Activated CD8-positive, alpha-beta memory T cell treated with anti-CD3 and anti-CD28 coated beads, Interleukin-2, amount 50 U/mL, for 1 hour (primary cell): ENCODE data around the gene ATP1A3.

Experiments used
- DNase-seq: peaks from one replicate; pipeline ENCODE4 v3.0.0-alpha.2; 2020; ENCODE audit errors: extremely low read depth

The ATP1A3 gene

GRCh38 chr19:41987141-41987860 is 6.7 kb downstream of the ATP1A3 start:
- DNase-seq = no peak

- no peak for DNase-seq
Measured at GRCh38 chr19:41984961-41985360, 9.1 kb downstream of the ATP1A3 start.

- DNase-seq = no peak
Measured at GRCh38 chr19:41981724-41982123, 12.3 kb downstream of the ATP1A3 start.

- DNase-seq = no peak
Measured at GRCh38 chr19:41978470-41978869, 15.6 kb downstream of the ATP1A3 start.

- DNase-seq = no peak
Measured at GRCh38 chr19:41977916-41978315, 16.1 kb downstream of the ATP1A3 start.

- no peak for DNase-seq
Measured at GRCh38 chr19:41974652-41975051, 19.4 kb downstream of the ATP1A3 start.

GRCh38 chr19:41971363-41971762 is 22.7 kb downstream of the ATP1A3 start:
- DNase-seq = no peak

GRCh38 chr19:41969772-41970458 is 24.1 kb downstream of the ATP1A3 start:
- DNase-seq = no peak

GRCh38 chr19:41968751-41969595 is 25.1 kb downstream of the ATP1A3 start:
- DNase-seq = no peak

- DNase-seq = no peak
Measured at GRCh38 chr19:41967054-41967783, 26.8 kb downstream of the ATP1A3 start.

- no peak for DNase-seq
Measured at GRCh38 chr19:41965106-41965505, 28.9 kb downstream of the ATP1A3 start.

GRCh38 chr19:41960973-41961372 is 33.1 kb downstream of the ATP1A3 start:
- DNase-seq = no peak

- peak; percentile 56 for DNase-seq
Measured at GRCh38 chr19:41959056-41960053, 34.7 kb downstream of the ATP1A3 start, which contains the start of gene RABAC1. Gene RABAC1 (minus strand): TSS chr19:41959321. CDS start chr19:41959292, 29 bp downstream.

GRCh38 chr19:41958367-41959055 is 35.5 kb downstream of the ATP1A3 start:
- peak; percentile 45 for DNase-seq

GRCh38 chr19:41957838-41958366 is 36.1 kb downstream of the ATP1A3 start:
- no peak for DNase-seq

- no peak for DNase-seq
Measured at GRCh38 chr19:41957161-41957837, 36.7 kb downstream of the ATP1A3 start.

GRCh38 chr19:41956621-41957020 is 37.4 kb downstream of the ATP1A3 start:
- DNase-seq = no peak

GRCh38 chr19:41955521-41955920 is 38.5 kb downstream of the ATP1A3 start:
- DNase-seq = no peak

GRCh38 chr19:41951686-41952172 is 42.3 kb downstream of the ATP1A3 start:
- no peak for DNase-seq
